Activated naive CD8-positive, alpha-beta T cell treated with anti-CD3 and anti-CD28 coated beads, Interleukin-2, amount 50 U/mL, for 16 hours (primary cell): ENCODE data around the gene TRIM28.

Experiments used
- DNase-seq: peaks from one replicate; pipeline ENCODE4 v3.0.0-alpha.2; 2020; ENCODE audit warnings: low read depth, low spot score

Gene TRIM28

DNA sequence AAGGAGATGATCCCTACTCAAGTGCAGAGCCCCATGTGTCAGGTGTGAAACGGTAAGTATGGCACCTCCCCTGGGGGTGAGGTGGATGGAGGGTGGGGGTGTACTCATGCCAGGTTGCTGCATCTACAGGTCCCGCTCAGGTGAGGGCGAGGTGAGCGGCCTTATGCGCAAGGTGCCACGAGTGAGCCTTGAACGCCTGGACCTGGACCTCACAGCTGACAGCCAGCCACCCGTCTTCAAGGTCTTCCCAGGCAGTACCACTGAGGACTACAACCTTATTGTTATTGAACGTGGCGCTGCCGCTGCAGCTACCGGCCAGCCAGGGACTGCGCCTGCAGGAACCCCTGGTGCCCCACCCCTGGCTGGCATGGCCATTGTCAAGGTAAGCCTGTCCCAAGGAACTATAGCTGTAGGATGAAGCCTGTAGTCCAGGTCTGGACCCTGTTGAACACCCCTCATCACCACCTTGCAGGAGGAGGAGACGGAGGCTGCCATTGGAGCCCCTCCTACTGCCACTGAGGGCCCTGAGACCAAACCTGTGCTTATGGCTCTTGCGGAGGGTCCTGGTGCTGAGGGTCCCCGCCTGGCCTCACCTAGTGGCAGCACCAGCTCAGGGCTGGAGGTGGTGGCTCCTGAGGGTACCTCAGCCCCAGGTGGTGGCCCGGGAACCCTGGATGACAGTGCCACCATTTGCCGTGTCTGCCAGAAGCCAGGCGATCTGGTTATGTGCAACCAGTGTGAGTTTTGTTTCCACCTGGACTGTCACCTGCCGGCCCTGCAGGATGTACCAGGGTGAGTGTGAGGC, 5.2 kb downstream of the TRIM28 start:
- no peak for DNase-seq

DNA sequence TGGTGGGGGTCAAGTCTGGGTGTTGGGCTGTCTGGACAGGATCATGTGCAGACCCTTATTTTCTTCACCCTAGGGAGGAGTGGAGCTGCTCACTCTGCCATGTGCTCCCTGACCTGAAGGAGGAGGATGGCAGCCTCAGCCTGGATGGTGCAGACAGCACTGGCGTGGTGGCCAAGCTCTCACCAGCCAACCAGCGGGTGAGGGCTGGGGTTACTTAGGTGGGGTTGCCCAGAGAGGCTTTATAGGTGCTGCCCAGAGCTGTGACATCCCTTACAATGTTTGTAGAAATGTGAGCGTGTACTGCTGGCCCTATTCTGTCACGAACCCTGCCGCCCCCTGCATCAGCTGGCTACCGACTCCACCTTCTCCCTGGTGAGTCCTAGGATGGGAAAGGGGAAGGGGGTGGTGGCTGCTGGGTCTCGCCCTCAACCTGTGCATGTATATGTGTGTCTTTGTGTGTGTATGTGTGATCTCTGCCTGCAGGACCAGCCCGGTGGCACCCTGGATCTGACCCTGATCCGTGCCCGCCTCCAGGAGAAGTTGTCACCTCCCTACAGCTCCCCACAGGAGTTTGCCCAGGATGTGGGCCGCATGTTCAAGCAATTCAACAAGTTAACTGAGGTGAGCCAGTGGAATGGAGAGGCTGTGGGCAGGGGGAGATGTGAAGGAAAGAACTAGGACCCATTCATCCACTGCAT, 5.9 kb downstream of the TRIM28 start:
- DNase-seq, result no peak

DNA sequence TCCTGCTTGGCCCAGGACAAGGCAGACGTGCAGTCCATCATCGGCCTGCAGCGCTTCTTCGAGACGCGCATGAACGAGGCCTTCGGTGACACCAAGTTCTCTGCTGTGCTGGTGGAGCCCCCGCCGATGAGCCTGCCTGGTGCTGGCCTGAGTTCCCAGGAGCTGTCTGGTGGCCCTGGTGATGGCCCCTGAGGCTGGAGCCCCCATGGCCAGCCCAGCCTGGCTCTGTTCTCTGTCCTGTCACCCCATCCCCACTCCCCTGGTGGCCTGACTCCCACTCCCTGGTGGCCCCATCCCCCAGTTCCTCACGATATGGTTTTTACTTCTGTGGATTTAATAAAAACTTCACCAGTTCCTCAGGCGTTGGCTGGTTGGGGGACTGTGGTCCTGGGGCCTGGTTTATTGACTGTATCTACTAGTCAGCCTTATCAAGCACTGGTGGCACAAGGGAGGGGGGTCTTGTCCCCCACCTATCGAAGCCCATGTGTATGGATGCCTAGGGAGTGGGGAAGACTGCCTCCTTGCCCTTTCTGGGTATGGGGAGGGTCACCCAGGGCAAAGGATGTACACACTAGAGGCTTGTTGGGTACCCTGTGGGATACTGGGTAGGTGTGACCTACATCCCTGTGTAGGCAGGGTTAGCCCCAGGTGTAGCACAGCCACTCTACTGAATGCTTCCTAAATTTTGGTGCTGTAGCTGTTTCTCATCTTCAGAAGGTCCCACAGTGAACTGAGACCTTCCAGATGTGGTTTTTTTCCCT, 6.7 kb downstream of the TRIM28 start:
- DNase-seq, result no peak

DNA sequence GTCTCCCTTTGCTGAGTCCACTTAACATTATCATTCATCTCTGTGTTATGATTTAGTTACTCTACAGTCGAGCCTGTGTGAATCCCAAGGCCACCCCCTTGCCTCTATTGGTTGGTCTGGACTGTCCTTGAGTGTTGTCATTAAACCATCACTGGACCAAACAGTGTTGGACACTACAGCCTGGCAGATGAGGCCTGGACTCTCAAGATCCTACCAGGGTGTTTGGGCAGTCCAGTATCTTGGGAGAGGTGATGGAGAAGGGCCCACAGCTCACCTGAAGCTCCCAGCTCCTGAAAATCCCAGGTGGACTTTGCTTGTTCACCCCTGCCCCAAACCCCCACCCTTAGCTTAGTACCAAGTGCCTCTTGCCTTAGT, 7.2 kb downstream of the TRIM28 start:
- no peak for DNase-seq

DNA sequence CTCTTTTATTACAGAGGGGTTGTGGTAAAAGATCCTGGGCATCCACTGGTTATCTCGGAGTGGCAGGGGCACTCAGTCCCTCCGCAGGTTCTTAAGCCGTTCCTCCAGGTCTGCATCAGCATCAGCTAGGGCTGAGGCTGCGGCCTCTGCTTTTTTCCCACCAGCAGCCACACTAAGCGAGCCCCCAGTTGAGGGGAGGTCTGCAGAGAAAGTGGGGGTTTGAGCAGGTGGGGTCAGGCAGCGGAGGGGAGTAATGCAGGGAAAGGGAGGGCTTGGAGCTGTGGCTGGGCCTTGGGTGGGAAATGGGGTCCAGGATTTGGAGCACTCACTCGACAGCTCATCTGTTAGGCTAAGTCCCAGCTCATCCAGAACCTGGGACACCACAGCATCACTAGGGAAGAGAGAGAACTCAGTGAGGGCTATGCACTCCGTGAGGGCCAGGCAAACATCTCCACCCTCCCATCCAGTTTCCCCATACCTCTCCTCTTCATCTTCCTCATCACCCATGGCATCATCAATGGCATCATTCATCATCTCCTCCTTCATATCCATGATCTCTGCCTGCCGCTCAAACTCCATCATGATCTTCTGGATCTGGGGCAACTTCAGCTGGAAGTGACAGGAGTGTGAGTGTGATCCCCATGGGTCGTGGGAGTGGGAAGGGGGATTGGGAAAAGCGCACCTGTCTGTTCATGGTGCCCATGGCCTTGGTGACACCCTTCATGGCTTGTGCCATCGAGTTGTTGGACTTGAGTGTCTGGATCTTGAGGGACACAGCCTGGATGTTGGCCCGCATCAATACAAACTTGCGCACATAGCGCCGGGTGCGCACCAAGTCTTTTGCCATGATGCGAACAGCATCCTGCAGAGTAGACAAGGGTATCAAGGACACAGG, 8.0 kb downstream of the TRIM28 start:
- no peak for DNase-seq

DNA sequence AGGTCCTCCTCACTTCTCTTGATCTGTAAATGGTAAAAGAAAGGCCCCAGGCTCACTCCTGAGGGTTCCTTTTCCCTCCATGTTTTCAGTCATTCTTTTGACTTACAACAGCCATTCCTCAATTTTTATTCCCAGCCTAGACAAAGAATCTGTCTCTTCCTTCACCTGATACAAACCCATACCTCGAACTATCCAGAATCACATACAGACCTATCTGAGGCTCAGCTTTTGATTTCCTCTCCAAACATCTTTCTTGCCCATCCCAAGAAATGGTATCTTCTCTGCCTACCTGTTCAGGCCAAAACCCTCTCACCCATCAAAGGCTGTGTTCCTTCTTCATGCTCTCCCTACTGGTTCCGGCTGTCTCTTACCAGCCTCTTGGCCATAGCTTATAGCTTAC, 8.8 kb downstream of the TRIM28 start:
- no peak for DNase-seq

DNA sequence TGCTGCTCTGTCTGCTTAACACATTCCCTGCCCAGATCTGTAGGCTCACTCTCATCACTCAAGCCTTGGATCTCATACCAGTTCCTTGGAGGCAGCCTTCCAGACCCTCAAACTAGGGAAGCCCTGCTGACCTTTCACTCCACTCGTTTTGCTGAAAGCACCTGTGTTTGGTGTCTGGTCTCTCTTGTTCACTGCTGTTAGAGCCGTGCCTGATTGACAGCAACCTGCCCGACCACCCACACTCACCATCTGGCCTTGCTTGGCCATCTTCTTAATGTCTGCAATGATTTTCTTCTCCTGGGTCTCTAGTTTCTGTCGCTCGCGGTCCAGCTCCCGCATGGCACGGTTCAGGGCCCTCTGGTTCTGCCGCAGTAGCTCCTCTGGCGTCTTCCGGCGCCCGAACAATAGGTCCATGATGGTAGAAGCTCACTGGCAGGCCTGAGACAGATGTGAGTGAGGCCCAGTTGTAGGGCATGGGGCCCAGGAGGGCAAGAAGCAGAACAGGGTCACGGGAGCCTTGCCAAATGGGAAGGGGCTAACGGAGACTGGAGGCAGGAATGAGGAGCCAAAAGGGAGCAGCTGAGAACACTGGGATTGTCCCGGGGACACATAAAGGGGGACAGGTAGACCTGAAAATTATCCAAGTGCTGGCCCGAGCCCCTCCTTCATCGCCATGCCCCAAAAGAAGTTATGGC, 10.1 kb downstream of the TRIM28 start:
- no peak for DNase-seq

DNA sequence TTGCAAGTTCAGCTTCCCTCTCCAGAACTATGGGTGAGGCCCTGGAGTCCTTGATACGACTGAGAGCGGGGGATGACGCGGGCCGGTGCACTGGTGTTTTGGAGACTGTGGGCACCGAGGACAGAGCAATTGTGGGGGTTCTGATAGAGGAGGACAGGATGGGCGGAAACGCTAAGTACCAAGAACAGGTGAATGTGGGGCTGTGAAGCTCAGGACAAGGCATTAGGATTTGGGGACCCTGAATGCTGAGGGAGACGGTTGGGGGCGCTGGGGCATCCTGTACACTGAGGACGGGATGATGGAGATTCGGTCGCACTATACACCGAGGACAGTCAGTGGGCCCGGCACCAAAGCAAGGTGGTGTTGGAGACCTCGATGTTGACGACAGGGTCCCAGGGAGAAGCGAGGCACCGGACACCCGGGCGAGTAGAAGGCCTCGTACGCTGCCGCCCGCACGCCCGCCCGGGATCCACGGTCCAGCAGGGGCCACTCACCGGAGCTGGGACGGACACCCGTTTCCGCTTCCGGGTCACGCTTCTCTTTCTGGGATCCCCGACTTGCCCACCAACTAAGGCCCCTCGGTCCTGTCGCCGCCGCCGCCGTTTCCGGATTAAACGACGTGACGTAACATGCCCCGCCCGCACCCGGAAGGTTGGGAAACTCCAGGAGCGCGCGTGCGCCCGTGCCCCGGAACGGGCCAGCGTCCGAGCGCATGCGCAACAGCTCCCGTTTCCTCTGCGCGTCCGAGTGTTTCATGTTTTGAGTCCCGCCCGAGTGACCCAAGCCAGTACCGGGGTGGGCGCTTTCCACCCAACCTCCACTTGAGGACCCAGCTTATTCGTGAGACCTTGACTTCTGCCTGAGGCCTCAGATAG, 10.9 kb downstream of the TRIM28 start, which contains the start of gene CHMP2A:
TSS of gene CHMP2A (minus strand) at position 612 of the 875 bp plus-strand sequence. CDS start 893 bp downstream, outside the sequence.
- peak; percentile 96 for DNase-seq

DNA sequence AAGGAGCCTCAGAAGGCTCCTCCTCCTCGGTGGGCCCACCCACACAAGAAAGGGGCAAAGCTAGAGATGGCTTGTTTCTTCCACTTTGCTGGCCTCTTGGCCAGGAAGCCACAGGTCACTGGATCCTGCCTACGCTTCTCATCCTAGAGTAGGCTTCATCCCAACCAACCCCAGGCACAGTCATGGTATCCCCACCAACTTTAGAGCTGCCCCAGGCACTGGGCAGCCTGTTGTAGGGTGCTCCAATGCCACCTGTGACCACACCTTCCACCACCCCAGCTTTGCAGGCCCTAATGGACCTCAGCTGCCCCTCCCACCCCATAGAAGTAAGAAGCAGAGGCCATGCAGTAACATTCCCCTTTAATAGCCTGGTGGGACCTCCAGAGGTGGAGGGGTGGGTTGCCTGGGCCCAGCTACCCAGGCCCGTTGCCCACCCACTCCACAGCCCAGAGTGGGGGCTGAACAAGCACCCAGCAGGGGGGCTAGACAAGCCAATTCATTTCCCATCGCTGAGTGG, 11.6 kb downstream of the TRIM28 start:
- DNase-seq, result no peak

DNA sequence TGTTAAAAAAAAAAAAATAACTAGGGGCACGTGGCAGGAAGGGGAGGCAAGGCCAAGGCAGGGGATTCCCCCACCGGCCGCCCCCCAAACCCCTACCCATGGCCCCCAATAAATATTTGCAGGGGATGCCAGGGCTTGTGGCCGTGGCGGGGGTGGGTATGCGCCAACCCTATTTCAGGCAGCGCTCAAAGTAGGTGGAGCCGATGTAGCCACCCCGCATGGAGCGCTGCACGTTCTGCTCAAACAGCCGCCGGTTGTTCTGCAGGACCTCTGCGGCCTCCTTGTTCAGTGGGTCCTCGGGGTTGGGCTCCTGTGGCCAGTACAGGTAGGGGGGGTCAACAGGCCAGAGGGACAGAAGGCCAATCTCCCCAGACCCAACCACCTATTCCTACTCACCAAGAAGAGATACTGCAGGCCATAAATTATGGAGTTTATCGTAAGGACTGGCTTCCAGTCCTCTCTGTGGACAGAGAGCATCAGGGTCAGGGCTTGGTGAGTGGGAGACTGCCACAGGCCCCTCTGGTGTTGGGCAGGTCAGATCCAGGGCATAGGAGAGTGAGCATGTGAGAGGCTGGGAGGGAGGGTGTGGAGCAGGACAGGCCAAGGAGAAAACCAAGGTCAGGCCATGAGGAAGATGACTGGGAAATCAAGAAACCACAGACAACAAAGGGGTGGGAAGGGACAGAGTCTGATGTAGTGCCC, 12.2 kb downstream of the TRIM28 start:
- DNase-seq, result no peak

DNA sequence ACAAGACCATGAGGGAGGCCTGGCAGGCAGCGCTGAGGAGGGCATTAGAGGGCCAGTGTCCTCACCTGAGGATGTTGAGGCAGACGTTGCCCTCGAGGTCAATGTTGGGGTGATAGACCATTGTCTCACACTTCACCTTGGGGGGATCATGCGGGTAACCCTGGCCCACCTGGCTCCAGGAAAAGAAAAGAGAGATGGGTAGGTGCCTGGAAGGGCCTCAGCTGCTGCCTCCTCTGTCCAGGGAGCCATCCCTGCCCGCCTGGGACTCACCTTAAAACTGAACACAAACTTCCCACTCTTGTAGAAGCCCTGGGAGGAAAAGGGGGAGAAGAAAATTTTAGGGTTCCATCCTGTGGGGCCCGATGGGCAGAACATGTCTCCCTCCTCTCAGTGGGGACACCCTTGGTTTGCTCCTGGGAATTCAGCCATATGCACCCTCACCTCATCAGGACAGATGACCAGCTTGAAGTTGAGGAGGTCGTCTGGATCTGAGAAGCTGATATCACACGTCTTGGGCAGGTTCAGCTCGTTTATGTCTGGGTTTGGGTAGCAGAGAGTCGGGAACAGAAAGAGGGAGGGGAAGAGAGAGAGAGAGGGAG, 12.9 kb downstream of the TRIM28 start:
- no peak for DNase-seq

DNA sequence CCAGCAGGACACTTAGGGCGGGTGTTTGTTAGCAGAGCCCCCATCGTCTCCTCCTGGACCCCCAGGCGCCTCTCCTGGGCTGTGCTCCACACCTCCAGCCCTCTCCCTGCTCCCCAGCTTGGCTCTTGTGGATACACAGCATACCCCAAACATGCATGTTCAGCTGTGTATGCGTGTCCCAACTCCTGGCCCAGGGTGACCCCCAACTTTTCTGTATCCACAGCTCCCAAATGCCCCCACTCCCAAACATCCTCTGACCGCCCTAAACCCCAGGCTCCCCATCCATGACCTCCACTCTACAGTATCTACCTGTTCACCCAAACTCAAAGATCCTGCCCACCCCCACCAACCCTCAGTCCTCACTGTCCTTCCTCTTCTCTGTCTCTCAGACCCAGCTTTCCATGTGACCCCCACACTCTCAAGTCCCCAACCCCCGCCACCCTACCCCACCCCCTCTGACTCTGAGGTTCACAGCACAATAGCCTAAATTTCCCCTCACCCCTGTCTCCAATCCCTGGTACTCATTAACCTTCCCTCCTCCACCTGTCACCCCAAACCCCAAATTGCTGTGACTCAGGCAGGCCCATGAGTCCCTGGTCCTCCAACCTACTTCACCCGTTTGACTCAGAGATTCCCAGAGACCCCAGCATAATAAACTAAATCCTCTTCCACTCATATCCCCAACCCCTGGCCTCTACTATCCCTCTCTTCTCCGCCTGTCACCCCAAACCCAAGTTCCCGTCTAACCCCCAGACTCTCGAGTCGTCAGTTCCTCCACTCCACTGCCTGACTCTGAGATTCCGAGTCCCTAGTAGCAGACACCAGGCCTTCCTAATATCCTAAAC, 13.6 kb downstream of the TRIM28 start:
- DNase-seq, result no peak

DNA sequence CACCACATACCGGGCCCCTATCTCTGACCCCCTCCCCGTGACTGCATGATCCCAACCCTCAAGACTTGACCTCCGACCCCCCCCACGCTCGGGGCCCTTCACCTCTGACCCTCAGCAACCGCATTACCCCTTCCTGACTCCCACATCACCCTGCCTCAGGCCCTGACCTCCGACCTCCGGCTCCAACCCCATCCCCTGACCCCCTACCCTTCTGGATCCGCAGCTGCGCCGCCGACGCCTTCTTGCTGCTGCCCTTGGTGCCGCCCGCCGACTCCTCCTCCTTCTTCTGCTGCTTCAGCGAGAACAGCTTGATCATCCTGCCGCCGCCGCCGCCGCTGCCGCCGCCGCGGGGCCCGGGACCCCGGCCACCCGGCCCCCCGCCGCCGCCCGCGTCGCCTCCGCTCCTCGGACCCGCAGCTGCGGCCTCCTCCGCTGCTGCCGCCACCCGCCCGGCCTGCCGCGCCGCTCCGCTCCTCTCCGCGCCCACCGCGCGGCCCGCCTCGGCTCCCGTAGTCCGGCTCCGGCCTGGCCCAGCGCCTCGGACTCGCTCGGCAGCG, 14.3 kb downstream of the TRIM28 start, which contains the start of gene UBE2M:
TSS of gene UBE2M (minus strand) at position 546 of the 557 bp plus-strand sequence. CDS start at position 316, 230 bp downstream.
- DNase-seq, result no peak

DNA sequence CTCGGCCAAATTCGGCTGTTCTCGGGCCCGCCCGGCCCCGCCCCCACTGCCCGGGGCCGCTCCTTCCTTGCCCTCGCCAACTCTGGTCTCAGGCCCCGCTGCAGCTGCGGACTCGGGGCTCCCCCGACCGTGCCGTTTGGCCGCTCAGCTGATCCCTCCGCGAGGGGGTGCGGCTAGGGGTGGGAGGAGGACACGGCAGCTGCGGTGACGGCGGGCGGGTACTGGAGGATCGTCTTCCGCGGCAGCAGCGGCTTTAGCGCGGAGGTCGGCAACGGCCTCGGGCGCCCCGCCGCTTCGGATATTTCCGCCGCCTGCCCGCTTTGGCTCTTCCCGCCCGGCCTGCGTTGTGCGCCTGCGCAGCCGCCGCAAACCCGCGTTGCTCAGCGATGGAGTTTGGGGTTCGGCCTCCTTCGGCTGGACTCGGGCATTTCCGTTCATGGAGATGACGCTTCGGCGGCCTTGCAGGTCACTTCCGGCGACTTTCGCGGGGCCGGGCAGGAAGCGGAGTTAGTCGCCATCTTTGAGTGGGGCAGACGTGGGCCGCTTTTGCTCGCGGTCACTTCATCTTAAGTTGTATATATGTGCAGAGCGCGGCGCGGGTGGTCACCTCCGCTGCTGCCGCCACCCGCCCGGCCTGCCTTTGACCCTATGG, 14.9 kb downstream of the TRIM28 start:
- DNase-seq, result peak; percentile 97

DNA sequence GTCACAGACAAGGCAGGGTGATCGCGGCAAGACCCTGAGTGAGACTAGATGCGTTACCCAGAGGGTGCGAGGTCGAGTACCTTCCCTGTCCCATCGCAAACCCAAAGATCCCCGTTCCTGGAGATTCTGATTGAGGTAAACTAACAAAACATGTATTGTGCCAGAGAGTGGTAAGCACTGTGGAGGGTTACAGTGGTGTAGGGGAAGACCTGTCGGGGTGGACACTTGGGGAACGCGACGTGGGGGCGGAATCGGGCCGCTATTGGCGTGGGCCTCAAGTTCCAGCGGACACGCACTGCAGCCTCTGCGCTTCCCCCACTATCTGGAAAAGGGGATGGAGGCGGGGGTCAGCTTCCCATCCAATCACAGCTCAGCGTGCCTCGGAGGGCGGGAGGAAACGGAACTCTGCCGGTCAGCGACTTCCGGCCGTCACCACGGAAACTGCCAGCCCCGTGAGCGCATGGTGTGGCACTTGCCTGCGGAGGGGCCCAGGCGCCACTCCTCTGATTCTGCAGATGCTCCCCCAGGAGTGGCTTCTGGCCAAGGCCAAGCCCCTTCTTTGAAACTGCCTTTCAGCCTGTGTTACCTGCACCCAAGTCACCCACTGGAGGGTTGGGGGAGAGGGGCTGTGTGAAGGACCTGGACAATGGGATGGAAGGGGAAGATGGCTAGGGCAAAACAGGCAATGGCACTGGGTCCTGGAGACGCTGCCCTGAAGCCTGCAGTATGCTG, 15.6 kb downstream of the TRIM28 start:
- DNase-seq, result no peak
